PC-9 (cell line): ENCODE data around the gene CDK11B. TPM values are rescaled to one million over a fixed set of nuclear protein-coding genes. Genes with fewer than 3 reads are reported as not detected.

Source experiments
- BruUV-seq: library from RNA; stranded (reverse); fragments of 400-500 nt; replicated peaks from 2 replicates; lab custom pipeline; 2021; lab: Mats Ljungman, UMichigan
- CTCF ChIA-PET: fragments of 300-600 bp; sonication (Branson Sonifier 250); formaldehyde crosslinking; loops from one replicate; lab custom pipeline; 2022; ENCODE audit warnings: antibody characterized with exemption; lab: Charles Lee
- POLR2A ChIA-PET: fragments of 300-600 bp; sonication (Branson Sonifier 250); formaldehyde crosslinking; loops from one replicate; lab custom pipeline; 2022; ENCODE audit warnings: antibody characterized with exemption; ENCODE audit not compliant: unreplicated experiment; lab: Charles Lee
- DNase-seq, 2 experiments: peaks; one replicate each; pipeline versions ENCODE4 v3.0.0 to v3.0.0-alpha.2; 2015 to 2022; ENCODE audit warnings: mixed read lengths in 1 of 2
- H2AFZ ChIP-seq: fragments of 200-600 bp; sonication (generic); 2 replicates; pipeline ENCODE4 v1.8.1; 2017; ENCODE audit warnings: antibody characterized with exemption
- H3F3A ChIP-seq: fragments of 200-600 bp; sonication (generic); 2 replicates; pipeline ENCODE4 v1.8.1; 2017; ENCODE audit warnings: antibody characterized with exemption, mild to moderate bottlenecking, low read depth; ENCODE audit not compliant: insufficient read depth
- H3K27ac ChIP-seq: fragments of 200-600 bp; sonication (generic); 2 replicates; pipeline ENCODE4 v1.6.1; 2016; ENCODE audit warnings: mixed run types
- H3K27me3 ChIP-seq: fragments of 200-600 bp; sonication (generic); 2 replicates; pipeline ENCODE4 v1.6.1; 2016; ENCODE audit warnings: low read depth, mixed run types; ENCODE audit not compliant: insufficient read depth
- H3K36me3 ChIP-seq: fragments of 200-600 bp; sonication (generic); 2 replicates; pipeline ENCODE4 v1.6.1; 2016; ENCODE audit warnings: low read depth, mixed run types
- H3K4me1 ChIP-seq: fragments of 200-600 bp; sonication (generic); replicated peaks from 2 replicates; pipeline ENCODE4 v1.6.1; 2016; ENCODE audit warnings: mixed run types; ENCODE audit not compliant: insufficient read depth
- H3K4me2 ChIP-seq: fragments of 200-600 bp; sonication (generic); 2 replicates; pipeline ENCODE4 v1.6.1; 2017; ENCODE audit warnings: mixed run types
- H3K4me3 ChIP-seq: fragments of 200-600 bp; sonication (generic); 2 replicates; pipeline ENCODE4 v1.6.1; 2016; ENCODE audit warnings: mixed run types
- H3K79me2 ChIP-seq: fragments of 200-600 bp; sonication (generic); 2 replicates; pipeline ENCODE4 v1.6.1; 2017; ENCODE audit warnings: low read depth, mixed run types
- H3K9me2 ChIP-seq: fragments of 200-600 bp; sonication (generic); 2 replicates; pipeline ENCODE4 v1.8.1; 2017; ENCODE audit warnings: mild to moderate bottlenecking; ENCODE audit not compliant: insufficient read depth
- H3K9me3 ChIP-seq: fragments of 200-600 bp; sonication (generic); 2 replicates; pipeline ENCODE4 v1.8.1; 2016; ENCODE audit warnings: low read depth; ENCODE audit not compliant: insufficient read depth
- H4K20me1 ChIP-seq: fragments of 200-600 bp; sonication (generic); 2 replicates; pipeline ENCODE4 v1.8.1; 2017; ENCODE audit not compliant: insufficient read depth
- EZH2 ChIP-seq: fragments of 200-600 bp; sonication (generic); IDR thresholded peaks from 2 replicates; pipeline ENCODE4 v1.8.0; 2017; ENCODE audit warnings: antibody characterized with exemption, low read depth
- intact Hi-C: fragments of 100-400 bp; cut with micrococcal nuclease; formaldehyde crosslinking; loops from one replicate; pipeline ENCODE4 v1.10.0; 2022; ENCODE audit not compliant: unreplicated experiment
- total RNA-seq: library from RNA; stranded (reverse); gene quantifications from 2 replicates; pipeline ENCODE4 v1.2.3, GENCODE V29; 2021
- TF ChIP-seq, protein P1 (sequence below): fragments of 200-600 bp; sonication (generic); conservative IDR thresholded peaks from 2 replicates; pipeline ENCODE4 v1.6.1; 2017; ENCODE audit warnings: mixed run types, antibody characterized with exemption, mild to moderate bottlenecking, moderate library complexity

The CDK11B gene
- total RNA-seq, 1 experiment from 2014 or later, result 21.2 TPM

DNA sequence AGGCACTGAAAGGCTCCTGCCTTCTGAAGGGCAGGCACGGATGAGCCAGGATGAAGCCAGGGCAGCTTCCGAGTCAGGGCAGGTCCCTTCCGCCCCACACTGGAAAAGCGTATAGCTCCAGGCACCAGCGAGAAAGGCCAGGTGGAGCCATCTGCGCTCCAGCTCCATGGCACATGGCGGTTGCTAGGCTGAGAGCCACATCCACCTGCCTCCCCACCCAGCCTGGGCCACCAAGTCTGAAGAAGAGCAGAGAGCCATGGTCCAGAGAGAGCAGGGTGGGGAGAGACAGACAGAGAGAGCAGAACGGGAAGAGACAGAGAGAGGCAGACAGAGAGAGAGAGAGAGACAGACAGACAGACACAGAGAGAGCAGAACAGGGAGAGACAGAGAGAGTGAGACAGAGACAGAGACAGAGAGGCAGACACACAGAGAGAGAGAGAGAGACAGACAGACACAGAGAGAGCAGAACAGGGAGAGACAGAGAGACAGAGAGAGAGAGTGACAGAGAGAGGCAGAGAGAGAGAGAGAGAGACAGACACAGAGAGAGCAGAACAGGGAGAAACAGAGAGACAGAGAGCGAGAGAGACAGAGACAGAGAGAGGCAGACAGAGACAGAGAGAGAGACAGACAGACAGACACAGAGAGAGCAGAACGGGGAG, 64.1 kb downstream of the CDK11B start:
- H3K4me1 ChIP-seq, result no peaks in the 10 kb centered on the region
- BruUV-seq, result no TSS peak
- no peak overlapping the region for H2AFZ ChIP-seq
- H3F3A ChIP-seq, result no peaks in the 10 kb centered on the region
- no peaks in the 10 kb centered on the region for H4K20me1 ChIP-seq
- no peaks in the 10 kb centered on the region for H3K9me2 ChIP-seq
- H3K9me3 ChIP-seq, result no peaks in the 10 kb centered on the region
- peaks cover 18% of the 10 kb centered on the region; the same call in 1 of the 2 replicates for H3K27me3 ChIP-seq
- H3K36me3 ChIP-seq, result no peaks in the 10 kb centered on the region
- ChIA-PET POLR2A (no interaction called here), CTCF (no interaction called here)
- no peak for DNase-seq
- no peak overlapping the region for H3K27ac ChIP-seq
- no peak overlapping the region for H3K4me3 ChIP-seq
- intact Hi-C loops, result no loop called here
- no peaks in the 10 kb centered on the region for H3K79me2 ChIP-seq
- no peak overlapping the region for H3K4me2 ChIP-seq
- TF ChIP-seq EZH2, result no peak
- TF ChIP-seq, protein P1, sequence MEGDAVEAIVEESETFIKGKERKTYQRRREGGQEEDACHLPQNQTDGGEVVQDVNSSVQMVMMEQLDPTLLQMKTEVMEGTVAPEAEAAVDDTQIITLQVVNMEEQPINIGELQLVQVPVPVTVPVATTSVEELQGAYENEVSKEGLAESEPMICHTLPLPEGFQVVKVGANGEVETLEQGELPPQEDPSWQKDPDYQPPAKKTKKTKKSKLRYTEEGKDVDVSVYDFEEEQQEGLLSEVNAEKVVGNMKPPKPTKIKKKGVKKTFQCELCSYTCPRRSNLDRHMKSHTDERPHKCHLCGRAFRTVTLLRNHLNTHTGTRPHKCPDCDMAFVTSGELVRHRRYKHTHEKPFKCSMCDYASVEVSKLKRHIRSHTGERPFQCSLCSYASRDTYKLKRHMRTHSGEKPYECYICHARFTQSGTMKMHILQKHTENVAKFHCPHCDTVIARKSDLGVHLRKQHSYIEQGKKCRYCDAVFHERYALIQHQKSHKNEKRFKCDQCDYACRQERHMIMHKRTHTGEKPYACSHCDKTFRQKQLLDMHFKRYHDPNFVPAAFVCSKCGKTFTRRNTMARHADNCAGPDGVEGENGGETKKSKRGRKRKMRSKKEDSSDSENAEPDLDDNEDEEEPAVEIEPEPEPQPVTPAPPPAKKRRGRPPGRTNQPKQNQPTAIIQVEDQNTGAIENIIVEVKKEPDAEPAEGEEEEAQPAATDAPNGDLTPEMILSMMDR, result no peak

DNA sequence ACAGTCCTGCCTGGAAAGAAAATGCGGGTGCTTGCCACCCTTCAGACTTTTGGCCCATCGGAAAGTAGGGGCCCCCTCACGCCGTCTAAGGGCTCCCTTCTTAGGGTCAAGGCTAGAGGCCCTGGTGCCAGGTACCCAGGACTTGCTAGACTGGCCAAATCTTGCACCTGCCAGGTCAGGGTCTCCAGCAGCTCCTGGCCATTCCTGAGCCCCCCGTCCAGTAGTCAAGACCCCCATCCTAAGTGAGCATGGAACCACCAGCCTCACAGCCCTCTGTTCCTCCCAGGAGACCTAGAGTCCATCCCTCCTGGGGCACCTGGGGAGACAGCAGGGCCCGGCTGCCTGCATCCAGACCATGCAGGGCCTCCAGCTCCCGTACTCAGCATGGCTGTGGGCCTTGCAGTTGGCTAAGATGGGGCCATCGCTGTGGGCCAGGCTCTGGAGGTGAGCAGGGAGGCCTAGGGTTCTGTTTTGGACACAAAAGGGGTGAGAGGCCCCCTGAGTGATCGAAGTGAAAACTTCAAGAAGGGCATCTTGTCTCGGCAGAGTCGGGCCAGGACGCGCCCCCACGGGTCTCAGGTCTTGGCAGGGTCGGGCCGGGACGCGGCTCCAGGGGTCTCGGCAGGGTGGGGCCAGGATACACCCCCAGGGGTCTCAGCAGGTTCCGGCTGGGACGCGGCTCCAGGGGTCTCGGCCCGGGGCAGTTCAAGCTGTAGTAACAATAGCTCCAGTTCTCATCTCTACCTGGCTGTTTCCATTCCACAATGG, 64.8 kb downstream of the CDK11B start:
- TF ChIP-seq, protein P1, result no peak
- no peak for TF ChIP-seq EZH2
- no peaks in the 10 kb centered on the region for H4K20me1 ChIP-seq
- CTCF ChIA-PET, result no interaction called here
- DNase-seq, result no peak
- no peak overlapping the region for H2AFZ ChIP-seq
- no peaks in the 10 kb centered on the region for H3F3A ChIP-seq
- H3K4me3 ChIP-seq, result no peak overlapping the region
- peaks cover 18% of the 10 kb centered on the region; the same call in 1 of the 2 replicates for H3K27me3 ChIP-seq
- no peak overlapping the region for H3K4me2 ChIP-seq
- no peak overlapping the region for H3K27ac ChIP-seq
- no peaks in the 10 kb centered on the region for H3K9me2 ChIP-seq
- POLR2A ChIA-PET, result no interaction called here
- no peaks in the 10 kb centered on the region for H3K9me3 ChIP-seq
- no peaks in the 10 kb centered on the region for H3K79me2 ChIP-seq
- no peaks in the 10 kb centered on the region for H3K4me1 ChIP-seq
- intact Hi-C loops, result no loop called here
- H3K36me3 ChIP-seq, result no peaks in the 10 kb centered on the region
- BruUV-seq, result no TSS peak

DNA sequence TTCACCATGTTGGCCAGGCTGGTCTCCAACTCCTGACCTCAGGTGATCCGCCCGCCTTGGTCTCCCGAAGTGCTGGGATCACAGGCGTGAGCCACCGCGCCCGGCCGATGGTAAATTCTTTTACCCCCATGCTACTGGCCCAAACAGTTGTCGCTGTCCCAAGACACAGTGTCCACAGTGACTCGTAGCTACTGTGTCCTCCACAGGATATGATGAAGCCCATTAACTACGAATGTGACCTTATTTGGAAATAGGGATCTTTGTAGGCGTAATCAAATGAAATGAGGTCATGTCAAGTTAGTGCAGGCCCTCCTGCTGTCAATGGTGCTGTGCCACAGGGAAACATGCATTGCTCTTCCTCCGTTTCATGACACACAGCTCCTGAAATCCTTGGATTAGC, 67.4 kb downstream of the CDK11B start:
- H3K36me3 ChIP-seq, result no peaks in the 10 kb centered on the region
- H3K27me3 ChIP-seq, result peaks cover 19% of the 10 kb centered on the region; the same call in 1 of the 2 replicates
- TF ChIP-seq, protein P1, result no peak
- TF ChIP-seq EZH2, result no peak
- no peaks in the 10 kb centered on the region for H4K20me1 ChIP-seq
- ChIA-PET POLR2A (no interaction called here), CTCF (no interaction called here)
- H3K4me3 ChIP-seq, result no peak overlapping the region
- no peaks in the 10 kb centered on the region for H3K9me2 ChIP-seq
- no peaks in the 10 kb centered on the region for H3K4me1 ChIP-seq
- H3K79me2 ChIP-seq, result no peaks in the 10 kb centered on the region
- no TSS peak for BruUV-seq
- H3K27ac ChIP-seq, result no peak overlapping the region
- intact Hi-C loops, result no loop called here
- no peak overlapping the region for H2AFZ ChIP-seq
- no peak overlapping the region for H3K4me2 ChIP-seq
- no peak for DNase-seq
- peaks cover 2% of the 10 kb centered on the region; the same call in 1 of the 2 replicates for H3F3A ChIP-seq
- H3K9me3 ChIP-seq, result no peaks in the 10 kb centered on the region

Other genes with a start within 250 kb of the CDK11B start
- 14.7 and 18.9 TPM in 2 replicates for gene ANKRD65, start 237.7 kb downstream of the CDK11B start, total RNA-seq
- gene VWA1, start 223.3 kb downstream of the CDK11B start, total RNA-seq, result 56.6 and 65.9 TPM in 2 replicates
- 4.0 and 4.2 TPM in 2 replicates for gene ATAD3C, start 209.3 kb downstream of the CDK11B start, total RNA-seq
- 28.5 and 32.8 TPM in 2 replicates for gene ATAD3B, start 187.2 kb downstream of the CDK11B start, total RNA-seq
- 36.6 and 43.6 TPM in 2 replicates for gene ATAD3A, start 146.8 kb downstream of the CDK11B start, total RNA-seq
- gene TMEM240, start 118.4 kb downstream of the CDK11B start, total RNA-seq, result 4.4 and 8.3 TPM in 2 replicates
- 139 and 145 TPM in 2 replicates for gene SSU72, start 84.1 kb downstream of the CDK11B start, total RNA-seq
- 5.4 and 7.8 TPM in 2 replicates for gene FNDC10, start 58.9 kb downstream of the CDK11B start, total RNA-seq
- gene MIB2, start 43.5 kb downstream of the CDK11B start, total RNA-seq, result 75.0 and 92.8 TPM in 2 replicates
- 4.6 and 4.9 TPM in 2 replicates for gene MMP23B, start 26.8 kb downstream of the CDK11B start, total RNA-seq
- 55.4 and 63.7 TPM in 2 replicates for gene SLC35E2B, start 33.8 kb upstream of the CDK11B start, total RNA-seq
- 36.2 and 42.2 TPM in 2 replicates for gene CDK11A, start 65.4 kb upstream of the CDK11B start, total RNA-seq
- 98.9 and 105 TPM in 2 replicates for gene NADK, start 119.5 kb upstream of the CDK11B start, total RNA-seq
- gene GNB1, start 232.1 kb upstream of the CDK11B start, total RNA-seq, result 257 and 286 TPM in 2 replicates